ACHN (cell line): ENCODE measurements around the gene FNDC11.
"Not testable (repeated sequence)": the region's sequence is repeated elsewhere in the genome, so short reads cannot be mapped to it uniquely, and the experiment has no call there.

Experiments
- DNase-seq: peaks from one replicate; pipeline ENCODE4 v3.0.0-alpha.2; 2015
- in situ Hi-C: cut with HindIII; loops from 2 replicates; pipeline ENCODE4 v1.10.0; 2017; ENCODE audit warnings: low sequenced_read_pairs, low pct_ligation_motif_present, low pct_unique_long_range_greater_than_20kb

Gene FNDC11

GRCh38 chr20:63601679-63602078 lies 47.7 kb downstream of the FNDC11 start:
- in situ Hi-C loops, DNase-seq: not testable (repeated sequence)

GRCh38 chr20:63602321-63602720 lies 48.4 kb downstream of the FNDC11 start:
- no peak for DNase-seq
- in situ Hi-C loops = no loop called here
